ENCODE data around the gene FBXW11.

The FBXW11 gene

DNA sequence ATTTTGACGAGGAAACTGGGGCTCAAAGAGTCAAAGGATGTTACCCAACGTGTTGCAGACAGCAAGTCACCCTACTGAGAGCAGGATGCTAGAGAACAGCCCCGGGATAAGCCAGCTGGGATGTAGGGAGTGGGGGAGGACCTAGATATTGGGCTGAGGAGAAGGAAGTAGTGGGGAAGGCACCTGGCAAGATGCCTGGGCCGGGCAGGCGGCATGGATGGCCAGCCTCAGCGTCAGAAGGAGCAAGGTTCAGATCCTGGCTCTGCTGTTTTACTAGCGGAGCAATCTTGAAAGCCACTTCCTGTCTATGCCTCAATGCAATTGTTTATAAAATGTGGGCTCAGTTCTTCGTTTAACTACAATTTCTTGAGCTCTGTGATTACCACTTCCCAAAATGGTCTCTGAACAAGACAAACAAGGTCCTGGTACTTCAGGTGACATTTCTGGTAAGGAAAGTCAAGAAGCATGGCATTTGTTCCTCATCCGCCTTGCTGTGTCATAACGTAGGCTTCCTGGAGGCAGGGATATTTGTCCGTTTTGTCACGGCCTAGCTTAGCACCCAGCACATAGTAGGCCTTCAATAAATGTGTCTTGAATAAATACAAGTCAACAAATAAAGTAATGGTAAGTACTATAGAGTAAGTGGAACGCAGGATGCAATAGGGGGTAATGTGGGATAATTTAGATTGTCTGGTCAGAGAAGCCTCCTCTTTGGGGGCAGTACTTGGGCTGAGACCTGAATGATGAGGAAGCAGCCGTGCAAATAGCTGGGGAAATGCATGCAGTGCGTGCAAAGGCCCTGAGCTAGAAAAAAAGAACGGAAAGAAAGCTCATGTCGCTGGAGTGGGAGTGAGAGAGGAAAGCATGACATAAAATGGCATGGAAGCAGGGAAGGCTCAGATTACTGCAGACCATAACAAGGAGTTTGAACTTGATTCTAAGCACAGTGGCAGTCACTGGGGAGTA lies 150.4 kb downstream of the FBXW11 start:
- no peaks in the 10 kb centered on the region for H3K9me3 ChIP-seq (ENCODE audit: control insufficient read depth, insufficient read depth, low read length)
- H3K79me2 ChIP-seq (ENCODE audit: control insufficient read depth, low read length): no peaks in the 10 kb centered on the region
- no peaks in the 10 kb centered on the region for H3K36me3 ChIP-seq (ENCODE audit: control insufficient read depth, low read length)
- H4K20me1 ChIP-seq (ENCODE audit: control insufficient read depth, insufficient read depth, low read depth, low read length): no peaks in the 10 kb centered on the region
- H3F3A ChIP-seq (ENCODE audit: control insufficient read depth, insufficient read depth): no peaks in the 10 kb centered on the region
- no peaks in the 10 kb centered on the region for H3K4me1 ChIP-seq (ENCODE audit: control insufficient read depth, low read length)
- no peak overlapping the region for H3K27ac ChIP-seq (ENCODE audit: low read depth, low read length)
- no peaks in the 10 kb centered on the region for H3K27me3 ChIP-seq (ENCODE audit: control insufficient read depth, low read length)
- H3K4me3 ChIP-seq (ENCODE audit: low read length): no peak overlapping the region
- H3K9me2 ChIP-seq (replicated peaks; ENCODE audit: control insufficient read depth, low read length): no peaks in the 10 kb centered on the region
- TF ChIP-seq EZH2phosphoT487 (IDR thresholded peaks at IDR 0.05; ENCODE audit: borderline replicate concordance, low read length) (no peak), CTCF (IDR thresholded peaks at IDR 0.05; ENCODE audit: low read depth, low read length, poor library complexity, severe bottlenecking) (no peak)
- no peak overlapping the region for H3K4me2 ChIP-seq (ENCODE audit: low read length)

DNA sequence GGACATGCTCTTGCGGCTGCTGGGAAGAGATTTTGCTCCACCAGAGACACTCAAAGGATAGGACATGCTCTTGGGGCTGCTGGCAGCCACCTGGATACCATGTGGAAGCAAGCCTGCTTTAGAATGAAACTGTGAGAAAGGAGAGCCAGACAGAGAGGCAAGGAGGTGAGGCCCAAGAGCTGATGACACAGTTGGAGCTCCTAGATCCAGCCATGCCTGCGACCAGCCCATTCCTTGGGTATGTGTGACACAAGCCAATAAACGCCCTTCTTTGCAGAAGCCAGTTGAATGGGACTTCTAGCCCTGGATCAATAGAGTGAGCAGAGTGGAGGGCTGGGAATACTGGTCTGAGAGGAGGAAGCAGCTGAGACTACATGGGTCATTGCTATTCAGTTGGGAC lies 151.2 kb downstream of the FBXW11 start:
- no peaks in the 10 kb centered on the region for H3K27me3 ChIP-seq (ENCODE audit: control insufficient read depth, low read length)
- H3K36me3 ChIP-seq (ENCODE audit: control insufficient read depth, low read length): no peaks in the 10 kb centered on the region
- no peaks in the 10 kb centered on the region for H3K4me1 ChIP-seq (ENCODE audit: control insufficient read depth, low read length)
- no peak overlapping the region for H3K27ac ChIP-seq (ENCODE audit: low read depth, low read length)
- no peak for TF ChIP-seq EZH2phosphoT487 (IDR thresholded peaks at IDR 0.05; ENCODE audit: borderline replicate concordance, low read length)
- no peak for TF ChIP-seq CTCF (IDR thresholded peaks at IDR 0.05; ENCODE audit: low read depth, low read length, poor library complexity, severe bottlenecking)
- no peaks in the 10 kb centered on the region for H3F3A ChIP-seq (ENCODE audit: control insufficient read depth, insufficient read depth)
- H3K9me3 ChIP-seq (ENCODE audit: control insufficient read depth, insufficient read depth, low read length): no peaks in the 10 kb centered on the region
- H3K4me2 ChIP-seq (ENCODE audit: low read length): no peak overlapping the region
- no peak overlapping the region for H3K4me3 ChIP-seq (ENCODE audit: low read length)
- H3K79me2 ChIP-seq (ENCODE audit: control insufficient read depth, low read length): no peaks in the 10 kb centered on the region
- H4K20me1 ChIP-seq (ENCODE audit: control insufficient read depth, insufficient read depth, low read depth, low read length): no peaks in the 10 kb centered on the region
- no peaks in the 10 kb centered on the region for H3K9me2 ChIP-seq (replicated peaks; ENCODE audit: control insufficient read depth, low read length)

DNA sequence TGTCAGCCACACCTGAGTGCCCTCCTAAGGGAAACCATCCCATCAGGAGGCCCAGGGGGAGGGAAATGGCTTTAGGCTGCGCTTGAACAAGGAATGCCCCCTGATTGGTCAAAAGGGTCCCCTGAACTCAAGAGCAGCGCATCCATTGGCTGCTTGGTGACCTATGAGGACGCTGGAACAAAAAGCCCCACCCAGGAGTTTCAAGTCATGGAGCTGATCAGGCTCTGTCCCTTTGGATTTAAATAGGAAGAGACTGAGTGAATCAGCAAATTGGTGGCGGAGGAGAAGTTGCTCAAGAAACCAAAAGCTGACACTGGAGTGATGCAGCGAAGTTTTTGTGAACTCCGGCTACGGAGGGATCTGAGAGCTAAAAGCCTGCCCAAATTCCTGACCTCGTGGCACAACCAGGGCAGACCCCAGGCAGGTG lies 154.2 kb downstream of the FBXW11 start:
- TF ChIP-seq CTCF (IDR thresholded peaks at IDR 0.05; ENCODE audit: low read depth, low read length, poor library complexity, severe bottlenecking) (no peak), EZH2phosphoT487 (IDR thresholded peaks at IDR 0.05; ENCODE audit: borderline replicate concordance, low read length) (no peak)

More for the DNA sequence above, 154.2 kb downstream of the FBXW11 start:
- Histone ChIP-seq H3K27me3 (ENCODE audit: control insufficient read depth, low read length) (no peaks in the 10 kb centered on the region), H3K9me3 (ENCODE audit: control insufficient read depth, insufficient read depth, low read length) (no peaks in the 10 kb centered on the region), H3K79me2 (ENCODE audit: control insufficient read depth, low read length) (no peaks in the 10 kb centered on the region), H3K4me1 (ENCODE audit: control insufficient read depth, low read length) (no peaks in the 10 kb centered on the region), H3F3A (ENCODE audit: control insufficient read depth, insufficient read depth) (no peaks in the 10 kb centered on the region), H3K36me3 (ENCODE audit: control insufficient read depth, low read length) (no peaks in the 10 kb centered on the region), H4K20me1 (ENCODE audit: control insufficient read depth, insufficient read depth, low read depth, low read length) (no peaks in the 10 kb centered on the region), H3K9me2 (replicated peaks; ENCODE audit: control insufficient read depth, low read length) (no peaks in the 10 kb centered on the region), H3K27ac (ENCODE audit: low read depth, low read length) (no peak overlapping the region), H3K4me3 (ENCODE audit: low read length) (no peak overlapping the region), H3K4me2 (ENCODE audit: low read length) (no peak overlapping the region)
